ENCODE measurements around the gene LCP2. TPM values are rescaled to one million over a fixed set of nuclear protein-coding genes. Genes with fewer than 3 reads are reported as not detected.

The LCP2 gene
- total RNA-seq, result not detected in 2 replicates

DNA sequence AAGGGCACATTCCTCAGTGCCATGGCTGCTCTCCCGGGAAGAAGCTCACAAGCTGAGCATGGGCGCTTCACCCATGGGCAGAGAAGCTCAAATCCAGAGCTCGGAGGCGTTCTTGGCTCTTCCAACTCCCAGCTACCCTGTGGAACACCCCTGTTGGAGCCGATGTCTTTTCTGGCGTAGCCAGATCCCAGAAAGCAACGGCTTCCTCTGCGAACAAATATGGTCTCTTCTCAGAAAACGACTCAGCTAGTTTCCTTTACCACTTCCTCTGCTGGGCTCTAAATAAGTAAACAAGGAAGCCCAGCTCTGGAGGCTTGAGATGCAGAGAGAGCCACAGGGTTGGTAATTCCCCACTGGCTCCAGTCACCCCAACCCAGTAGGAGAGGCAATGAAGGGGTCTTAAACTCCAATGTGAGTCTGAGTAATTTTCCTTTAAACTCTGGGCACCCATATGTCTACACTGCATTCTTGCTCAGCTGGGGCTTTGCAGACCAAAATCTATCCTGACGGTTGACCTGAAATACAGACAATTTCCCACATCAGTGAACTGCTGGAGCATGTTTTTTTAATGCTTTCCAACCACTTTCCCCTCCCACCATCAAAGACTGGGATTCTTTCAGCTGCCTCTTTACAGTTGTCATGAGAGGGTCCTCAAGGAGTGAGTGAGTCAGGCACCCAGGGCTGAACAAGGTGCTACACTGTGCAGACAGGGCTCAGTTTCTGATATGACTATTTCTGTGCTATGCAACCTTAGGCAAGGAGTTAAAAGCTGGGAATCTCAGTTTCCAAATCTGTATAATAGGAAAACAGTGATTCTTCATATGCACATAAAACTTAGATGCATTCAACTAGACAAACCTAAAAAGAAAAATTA, at the start of gene LCP2:
Gene LCP2 (minus strand): TSS at position 189 of the 874 bp plus-strand sequence. CDS start 166 bp downstream, at position 23.

DNA sequence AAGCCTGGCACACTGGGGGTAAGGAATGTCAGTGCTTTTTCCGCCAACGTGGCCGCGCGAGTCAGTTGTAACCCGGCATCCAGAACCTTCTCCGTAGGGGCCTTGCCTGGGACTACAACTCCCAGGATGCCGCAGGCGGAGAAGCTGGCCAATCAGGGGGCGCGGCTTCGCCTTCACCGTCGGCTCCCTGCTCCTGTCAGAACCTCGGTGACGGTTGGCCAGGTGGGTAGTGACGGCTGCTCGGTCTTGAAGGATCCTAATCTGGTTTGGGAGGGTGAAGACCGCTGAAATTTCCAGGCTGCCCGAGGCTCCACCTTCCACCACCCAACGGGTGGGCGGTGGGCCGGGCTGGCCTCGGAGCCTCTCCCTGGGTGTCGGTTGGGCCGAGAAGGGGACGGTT, 64.8 kb downstream of the LCP2 start, which contains the start of gene C5orf58:
Gene C5orf58 (plus strand): TSS at position 200 of the 400 bp plus-strand sequence. CDS start 1,992 bp downstream, outside the sequence.

Other genes starting within 250 kb of the LCP2 start
- not detected in 2 replicates for gene FOXI1, start 191.9 kb downstream of the LCP2 start, total RNA-seq
- not detected in 2 replicates for gene C5orf58, start 64.8 kb downstream of the LCP2 start, total RNA-seq
- not detected in 2 replicates for gene KCNMB1, start 91.6 kb upstream of the LCP2 start, total RNA-seq
- 3.1 TPM in 1 of 2 replicates, not detected in the other for gene KCNIP1, start 206.2 kb upstream of the LCP2 start, total RNA-seq